ENCODE data around the gene GGA3. TPM values are rescaled to one million over a fixed set of nuclear protein-coding genes. Genes with fewer than 3 reads are reported as not detected.
"Not testable (repeated sequence)": the region's sequence is repeated elsewhere in the genome, so short reads cannot be mapped to it uniquely, and the experiment has no call there.

GGA3 gene
- polyA plus RNA-seq, 3 donors from 2014 or later = 3.7 to 17.8 (median 3.8) TPM

- Mint-ChIP-seq H3K9me3 (no peaks in the 10 kb centered on the region), H3K27ac (peak overlapping the region; percentile 99 to 100 (median 100)), H3K4me3 (peak overlapping the region; percentile 98 to 100 (median 100)), H3K27me3 (ENCODE audit: low read depth in 3 of 3) (peaks cover 4 to 7% (median 6%) of the 10 kb centered on the region in 3 donors), H3K4me1 (peaks cover 15 to 24% of the 10 kb centered on the region in 2 donors), H3K36me3 (peaks cover 0 to 3% (median 0%) of the 10 kb centered on the region in 3 donors)
- no peak for DNase-seq
Observed at GRCh38 chr17:75288770-75289114, 27.3 kb upstream of the GGA3 start.

- H3K27ac Mint-ChIP-seq = peak overlapping the region; percentile 66 to 100 (median 80)
- no peaks in the 10 kb centered on the region for H3K9me3 Mint-ChIP-seq
- peaks cover 15 to 24% of the 10 kb centered on the region in 2 donors for H3K4me1 Mint-ChIP-seq
- H3K27me3 Mint-ChIP-seq (ENCODE audit: low read depth in 3 of 3) = peaks cover 4 to 7% (median 6%) of the 10 kb centered on the region in 3 donors
- peak overlapping the region; percentile 98 to 100 (median 100) for H3K4me3 Mint-ChIP-seq
- DNase-seq = no peak
- peaks cover under 1 to 7% (median under 1%) of the 10 kb centered on the region in 3 donors for H3K36me3 Mint-ChIP-seq
Observed at GRCh38 chr17:75288359-75288758, 27.0 kb upstream of the GGA3 start.

GRCh38 chr17:75287221-75287620, 25.8 kb upstream of the GGA3 start:
- peak overlapping the region in 3 of 5 donors; percentile 31 to 47 (median 47) for H3K4me3 Mint-ChIP-seq
- peaks cover 15 to 24% of the 10 kb centered on the region in 2 donors for H3K4me1 Mint-ChIP-seq
- no peak for DNase-seq
- H3K9me3 Mint-ChIP-seq = no peaks in the 10 kb centered on the region
- H3K27me3 Mint-ChIP-seq (ENCODE audit: low read depth in 3 of 3) = peaks cover 2 to 7% (median 6%) of the 10 kb centered on the region in 3 donors
- H3K36me3 Mint-ChIP-seq = peaks cover 3 to 9% (median 3%) of the 10 kb centered on the region in 3 donors
- peak overlapping the region in 2 of 6 donors; percentile 22 to 64 for H3K27ac Mint-ChIP-seq

GRCh38 chr17:75285123-75285522, 23.7 kb upstream of the GGA3 start:
- DNase-seq = no peak
- no peak overlapping the region for H3K27ac Mint-ChIP-seq
- no peaks in the 10 kb centered on the region for H3K9me3 Mint-ChIP-seq

DNA sequence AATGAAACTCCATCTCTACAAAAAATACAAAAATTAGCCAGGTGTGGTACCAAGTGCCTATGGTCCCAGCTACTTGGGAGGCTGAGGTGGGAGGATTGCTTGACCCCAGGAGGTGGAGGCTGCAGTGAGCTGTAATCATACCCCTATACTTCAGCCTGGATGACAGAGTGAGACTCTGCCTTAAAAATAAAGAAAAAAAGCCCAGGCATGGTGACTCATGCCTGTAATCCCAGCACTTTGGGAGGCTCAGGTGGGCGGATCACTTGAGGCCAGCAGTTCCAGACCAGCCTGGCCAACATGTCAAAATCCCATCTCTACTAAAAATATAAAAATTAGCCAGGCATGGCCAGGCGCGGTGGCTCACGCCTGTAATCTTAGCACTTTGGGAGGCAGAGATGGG, 18.8 kb upstream of the GGA3 start:
- not testable (repeated sequence) for H3K9me3 Mint-ChIP-seq; DNase-seq; H3K27ac Mint-ChIP-seq; H3K4me1 Mint-ChIP-seq; H3K4me3 Mint-ChIP-seq; H3K27me3 Mint-ChIP-seq (ENCODE audit: low read depth in 3 of 3)
- peaks cover 3 to 12% (median 3%) of the 10 kb centered on the region in 3 donors for H3K36me3 Mint-ChIP-seq

More at GRCh38 chr17:75285123-75285522, 23.7 kb upstream of the GGA3 start:
- Mint-ChIP-seq H3K27me3 (ENCODE audit: low read depth in 3 of 3) (peaks cover 2 to 7% (median 5%) of the 10 kb centered on the region in 3 donors), H3K4me3 (no peak overlapping the region), H3K36me3 (peaks cover 3 to 12% (median 3%) of the 10 kb centered on the region in 3 donors), H3K4me1 (peaks cover 12 to 21% of the 10 kb centered on the region in 2 donors)

DNA sequence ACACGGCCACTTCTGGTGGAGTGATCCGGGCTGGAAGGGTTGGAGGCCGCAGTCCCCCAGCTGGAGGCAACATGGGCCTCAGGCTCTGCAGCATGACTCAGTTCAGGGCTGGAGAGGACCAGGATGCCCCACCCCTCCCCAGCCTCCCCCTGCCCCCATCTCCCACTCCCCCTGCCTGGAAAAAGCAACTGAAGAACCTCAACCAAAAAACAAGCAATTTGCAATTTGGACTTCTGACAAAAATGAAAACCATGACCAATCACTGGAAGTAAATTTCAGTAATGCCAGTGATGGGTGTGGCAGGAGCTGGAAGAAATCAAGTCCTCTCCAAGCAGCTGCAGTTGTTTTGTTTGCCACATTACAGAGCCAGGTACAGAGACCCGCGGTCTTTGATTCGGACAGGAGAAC, 16.3 kb upstream of the GGA3 start:
- H3K4me3 Mint-ChIP-seq = no peak overlapping the region
- H3K36me3 Mint-ChIP-seq = peaks cover 0 to 6% (median 0%) of the 10 kb centered on the region in 3 donors
- H3K9me3 Mint-ChIP-seq = no peaks in the 10 kb centered on the region

GRCh38 chr17:75273977-75274708, 12.7 kb upstream of the GGA3 start:
- DNase-seq = no peak
- H3K4me1 Mint-ChIP-seq = peaks cover 16 to 25% of the 10 kb centered on the region in 2 donors
- H3K9me3 Mint-ChIP-seq = no peaks in the 10 kb centered on the region
- peak overlapping the region in 2 of 5 donors; percentile 40 to 55 for H3K4me3 Mint-ChIP-seq
- peaks cover 0 to 3% (median 0%) of the 10 kb centered on the region in 3 donors for H3K36me3 Mint-ChIP-seq
- peak overlapping the region in 5 of 6 donors; percentile 18 to 77 (median 55) for H3K27ac Mint-ChIP-seq
- H3K27me3 Mint-ChIP-seq (ENCODE audit: low read depth in 3 of 3) = peaks cover 0 to 6% (median 4%) of the 10 kb centered on the region in 3 donors

More for the DNA sequence above, 16.3 kb upstream of the GGA3 start:
- Mint-ChIP-seq H3K27ac (no peak overlapping the region), H3K4me1 (peaks cover 0 to 10% of the 10 kb centered on the region in 2 donors), H3K27me3 (ENCODE audit: low read depth in 3 of 3) (peaks cover 0 to 4% (median 2%) of the 10 kb centered on the region in 3 donors)
- no peak for DNase-seq

DNA sequence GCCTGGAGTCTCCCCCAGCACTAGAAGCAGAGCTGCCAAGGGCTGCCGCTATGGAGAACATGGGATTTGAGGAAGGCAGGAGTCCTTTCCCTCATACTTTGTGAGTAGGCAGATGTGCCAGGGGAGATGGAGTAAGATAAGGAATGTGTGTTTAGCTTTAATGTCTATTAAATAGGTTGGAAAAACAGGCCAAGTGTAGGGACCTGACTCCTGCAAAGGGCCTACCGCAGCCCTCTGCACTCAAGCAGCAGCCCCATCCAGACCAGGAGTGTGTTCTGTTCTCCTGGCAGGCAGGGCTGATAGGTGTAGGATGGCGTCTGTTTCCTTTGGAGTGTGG, 11.4 kb upstream of the GGA3 start:
- Mint-ChIP-seq H3K4me3 (peak overlapping the region in 4 of 5 donors; percentile 44 to 64 (median 54)), H3K27ac (peak overlapping the region; percentile 46 to 80 (median 58)), H3K27me3 (ENCODE audit: low read depth in 3 of 3) (peaks cover 0 to 6% (median 5%) of the 10 kb centered on the region in 3 donors), H3K36me3 (peaks cover 0 to 3% (median 0%) of the 10 kb centered on the region in 3 donors), H3K4me1 (peaks cover 19 to 30% of the 10 kb centered on the region in 2 donors), H3K9me3 (no peaks in the 10 kb centered on the region)
- DNase-seq = no peak

GRCh38 chr17:75271955-75272847, 10.8 kb upstream of the GGA3 start:
- no peak for DNase-seq
- Mint-ChIP-seq H3K4me1 (peaks cover 19 to 30% of the 10 kb centered on the region in 2 donors), H3K27me3 (ENCODE audit: low read depth in 3 of 3) (peaks cover 0 to 6% (median 5%) of the 10 kb centered on the region in 3 donors), H3K9me3 (no peaks in the 10 kb centered on the region), H3K36me3 (peaks cover 0 to 3% (median 0%) of the 10 kb centered on the region in 3 donors), H3K4me3 (peak overlapping the region; percentile 75 to 89 (median 85)), H3K27ac (peak overlapping the region; percentile 68 to 94 (median 90))

DNA sequence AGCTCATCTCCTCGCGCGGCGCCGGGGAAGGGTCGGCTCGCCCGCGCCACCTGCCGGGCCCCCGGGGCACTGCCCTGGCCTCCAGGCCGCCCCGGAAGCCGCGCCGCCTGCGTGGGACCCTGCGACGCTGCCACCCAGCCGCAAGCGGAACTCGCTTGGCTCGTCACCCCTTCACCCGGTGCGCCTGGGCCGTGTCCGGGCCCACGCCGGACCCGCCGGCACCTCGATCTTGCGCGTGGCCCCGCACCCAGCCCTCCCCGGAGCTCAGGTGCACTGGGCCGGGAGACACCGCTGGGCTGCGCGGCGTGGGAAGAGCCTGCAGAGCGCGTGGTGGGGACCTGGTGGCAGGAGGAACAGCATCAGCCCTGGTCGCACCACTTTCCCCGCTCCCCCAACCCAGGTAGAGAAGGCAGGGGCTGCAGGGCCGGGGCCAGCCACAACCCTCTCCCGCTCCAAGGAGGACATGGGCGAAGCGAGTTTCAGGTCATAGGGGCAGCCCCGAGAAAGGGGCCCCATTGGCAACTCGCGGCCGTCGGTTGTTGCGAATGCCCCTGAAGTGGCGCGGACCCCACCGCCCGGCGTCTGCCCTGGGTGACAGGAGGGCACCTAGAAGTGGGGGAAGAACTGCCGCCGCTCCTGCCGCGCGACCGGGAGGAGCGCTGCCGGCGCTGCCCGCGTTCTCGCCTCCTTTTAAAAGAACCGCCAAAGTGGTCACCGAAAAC, 10.0 kb upstream of the GGA3 start:
- peak overlapping the region; percentile 75 to 89 (median 85) for H3K4me3 Mint-ChIP-seq
- peak overlapping the region; percentile 68 to 94 (median 90) for H3K27ac Mint-ChIP-seq
- H3K9me3 Mint-ChIP-seq = no peaks in the 10 kb centered on the region
- peaks cover 19 to 30% of the 10 kb centered on the region in 2 donors for H3K4me1 Mint-ChIP-seq
- peaks cover 0 to 3% (median 0%) of the 10 kb centered on the region in 3 donors for H3K36me3 Mint-ChIP-seq
- H3K27me3 Mint-ChIP-seq (ENCODE audit: low read depth in 3 of 3) = peaks cover 0 to 8% (median 5%) of the 10 kb centered on the region in 3 donors
- peak; percentile 91 to 93 (median 92) for DNase-seq

- Mint-ChIP-seq H3K9me3 (no peaks in the 10 kb centered on the region), H3K4me1 (peaks cover 19 to 30% of the 10 kb centered on the region in 2 donors)
Observed at GRCh38 chr17:75270966-75271232, 9.5 kb upstream of the GGA3 start, which contains the start of gene MIF4GD. MIF4GD (minus strand) TSS chr17:75271231; CDS start chr17:75270195, 1,036 bp downstream.

DNA sequence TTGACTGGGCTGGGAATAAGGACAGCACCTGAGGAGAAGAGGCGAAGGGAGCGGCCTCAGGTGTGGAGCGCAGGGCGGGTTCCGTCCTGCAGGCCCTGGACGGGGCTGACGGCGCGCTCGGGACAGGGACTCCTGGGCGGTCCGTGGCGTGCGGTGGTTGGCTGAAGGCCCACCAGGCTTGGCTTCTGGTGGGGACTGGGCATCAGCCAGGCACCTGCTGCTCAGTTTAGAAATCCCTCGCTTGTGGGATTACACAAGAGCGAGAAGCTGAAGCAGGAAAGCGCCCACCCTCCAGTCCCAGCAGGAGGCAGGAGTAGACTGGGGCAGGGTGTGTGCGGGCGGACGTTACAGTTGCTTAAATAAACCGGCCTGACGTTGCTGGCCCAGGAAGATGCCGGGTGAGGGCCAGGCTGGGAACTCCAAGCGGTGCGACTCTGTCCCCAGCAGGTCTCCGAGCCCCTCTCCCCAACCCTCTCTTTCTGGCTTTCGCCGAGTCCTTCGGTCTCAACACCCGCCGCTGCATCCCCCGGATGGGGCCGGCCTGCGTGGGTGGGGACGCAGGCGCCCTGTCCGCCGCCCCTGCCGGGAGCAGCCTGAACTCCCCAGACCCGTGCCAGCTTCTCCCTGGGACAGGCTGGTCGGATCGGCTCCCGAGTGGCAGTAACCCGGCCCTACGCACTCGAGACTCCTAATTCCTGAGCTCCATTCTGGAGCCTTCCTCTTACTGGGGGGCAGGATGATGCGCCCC, 9.0 kb upstream of the GGA3 start:
- H3K9me3 Mint-ChIP-seq = no peaks in the 10 kb centered on the region
- peaks cover 19 to 30% of the 10 kb centered on the region in 2 donors for H3K4me1 Mint-ChIP-seq
- peak overlapping the region; percentile 76 to 87 (median 82) for H3K4me3 Mint-ChIP-seq
- H3K27me3 Mint-ChIP-seq (ENCODE audit: low read depth in 3 of 3) = peaks cover 0 to 8% (median 5%) of the 10 kb centered on the region in 3 donors
- H3K36me3 Mint-ChIP-seq = peaks cover 0 to 6% (median 0%) of the 10 kb centered on the region in 3 donors
- peak overlapping the region; percentile 59 to 92 (median 87) for H3K27ac Mint-ChIP-seq
- DNase-seq = no peak

More at GRCh38 chr17:75270966-75271232, 9.5 kb upstream of the GGA3 start, which contains the start of gene MIF4GD:
- Mint-ChIP-seq H3K4me3 (peak within 1 kb of the TSS; percentile 81 to 89 (median 85)), H3K36me3 (peaks cover 0 to 7% (median 0%) of the 10 kb centered on the region in 3 donors), H3K27me3 (ENCODE audit: low read depth in 3 of 3) (peaks cover 0 to 8% (median 5%) of the 10 kb centered on the region in 3 donors), H3K27ac (peak within 1 kb of the TSS; percentile 68 to 94 (median 90))
- DNase-seq = no peak

All from immature natural killer cell (primary cell).